IPS DF 19.7 (cell line): ENCODE results near the gene PAGE2.
"Not testable (repeated sequence)": the region's sequence is repeated elsewhere in the genome, so short reads cannot be mapped to it uniquely, and the experiment has no call there.

Source experiments
- DNase-seq: peaks from one replicate; pipeline ENCODE4 v3.0.0-alpha.2; 2013; ENCODE audit warnings: low read depth, low spot score

The PAGE2 gene, protein sequence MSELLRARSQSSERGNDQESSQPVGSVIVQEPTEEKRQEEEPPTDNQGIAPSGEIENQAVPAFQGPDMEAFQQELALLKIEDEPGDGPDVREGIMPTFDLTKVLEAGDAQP

DNA sequence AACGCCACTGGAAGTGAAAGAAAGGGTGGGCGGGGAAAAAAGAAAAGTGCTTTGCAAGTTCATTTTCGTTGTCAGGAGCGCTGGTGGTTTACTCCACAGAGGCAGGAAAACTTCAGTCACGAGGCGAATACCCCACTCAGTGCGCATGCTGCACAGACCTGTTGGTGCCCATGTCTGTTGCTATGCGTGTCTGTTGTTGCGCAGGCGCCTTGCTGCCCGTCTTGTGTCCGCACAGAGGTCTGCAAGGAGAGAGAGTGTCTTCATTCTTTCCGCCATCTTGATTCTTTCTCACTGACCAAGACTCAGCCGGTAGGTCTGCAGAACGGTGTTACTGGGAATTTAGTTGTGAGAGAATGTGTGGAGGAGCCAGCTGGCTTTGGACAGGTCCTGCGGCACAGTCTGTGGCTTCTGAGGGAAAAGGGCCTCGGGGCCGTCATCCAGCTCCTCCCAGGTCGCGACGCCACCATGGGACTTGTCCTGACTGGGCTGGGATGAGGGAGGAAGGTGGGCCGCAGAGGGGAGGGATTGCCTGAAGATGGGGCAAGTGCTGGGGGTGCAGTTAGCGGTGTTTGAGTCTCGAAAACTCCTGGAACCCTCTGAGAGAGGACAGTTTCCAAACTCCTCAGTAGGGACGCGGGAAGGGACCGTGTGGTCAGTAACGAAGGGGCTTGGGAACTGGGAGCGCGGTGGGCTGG, at the start of gene PAGE2:
Gene PAGE2, plus strand, starts transcription at position 224 of the 695 bp plus-strand sequence. CDS start 1,003 bp downstream, outside the sequence.
- DNase-seq, result no peak

DNA sequence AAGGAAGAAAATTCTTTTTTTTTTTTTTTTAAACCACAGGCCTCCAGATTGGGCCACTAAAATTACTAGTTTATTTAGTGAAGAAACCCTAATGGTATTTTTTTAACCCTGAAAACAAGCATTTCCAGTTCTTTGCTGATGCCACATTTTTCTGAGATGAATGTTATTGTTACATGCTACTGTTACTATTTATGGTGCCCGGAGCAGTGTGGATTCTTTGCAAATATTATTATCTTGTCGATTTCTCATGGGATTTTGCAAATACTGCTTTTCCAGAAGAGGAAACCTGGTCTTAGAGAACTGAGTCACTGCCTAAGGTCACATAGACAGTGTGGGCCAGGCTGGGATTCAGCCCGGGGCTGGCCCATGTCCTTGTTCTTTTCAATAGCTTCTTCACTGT, 49.3 kb upstream of the PAGE2 start:
- no peak for DNase-seq

DNA sequence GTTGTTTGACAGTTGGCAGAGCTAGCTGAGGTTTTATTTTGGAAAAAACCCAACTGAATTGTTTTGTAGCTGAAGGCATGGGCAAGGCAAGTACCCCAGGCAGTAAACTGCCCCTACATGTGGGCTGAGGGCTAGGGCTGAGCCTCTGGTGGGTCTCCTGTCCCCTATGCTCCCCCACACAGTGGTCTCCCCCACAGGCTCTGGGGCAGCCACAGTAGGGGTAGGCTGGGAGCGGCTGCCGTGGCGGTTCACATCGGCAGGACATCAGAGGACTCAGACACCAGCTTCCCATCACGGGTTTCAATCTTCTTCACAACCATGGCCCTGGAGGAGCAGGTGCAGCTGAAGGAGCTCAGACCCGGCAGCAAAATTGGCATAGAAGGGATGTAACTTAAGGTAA, 47.3 kb upstream of the PAGE2 start:
- no peak for DNase-seq

DNA sequence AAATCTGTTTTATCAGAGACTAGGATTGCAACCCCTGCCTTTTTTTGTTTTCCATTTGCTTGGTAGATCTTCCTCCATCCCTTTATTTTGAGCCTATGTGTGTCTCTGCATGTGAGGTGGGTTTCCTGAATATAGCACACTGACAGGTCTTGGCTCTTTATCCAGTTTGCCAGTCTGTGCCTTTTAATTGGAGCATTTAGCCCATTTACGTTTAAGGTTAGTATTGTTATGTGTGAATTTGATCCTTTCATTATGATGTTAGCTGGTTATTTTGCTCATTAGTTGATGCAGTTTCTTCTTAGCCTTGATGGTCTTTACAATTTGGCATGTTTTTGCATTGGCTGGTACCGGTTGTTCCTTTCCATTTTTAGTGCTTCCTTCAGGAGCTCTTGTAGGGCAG, 38.2 kb upstream of the PAGE2 start:
- DNase-seq, result not testable (repeated sequence)

DNA sequence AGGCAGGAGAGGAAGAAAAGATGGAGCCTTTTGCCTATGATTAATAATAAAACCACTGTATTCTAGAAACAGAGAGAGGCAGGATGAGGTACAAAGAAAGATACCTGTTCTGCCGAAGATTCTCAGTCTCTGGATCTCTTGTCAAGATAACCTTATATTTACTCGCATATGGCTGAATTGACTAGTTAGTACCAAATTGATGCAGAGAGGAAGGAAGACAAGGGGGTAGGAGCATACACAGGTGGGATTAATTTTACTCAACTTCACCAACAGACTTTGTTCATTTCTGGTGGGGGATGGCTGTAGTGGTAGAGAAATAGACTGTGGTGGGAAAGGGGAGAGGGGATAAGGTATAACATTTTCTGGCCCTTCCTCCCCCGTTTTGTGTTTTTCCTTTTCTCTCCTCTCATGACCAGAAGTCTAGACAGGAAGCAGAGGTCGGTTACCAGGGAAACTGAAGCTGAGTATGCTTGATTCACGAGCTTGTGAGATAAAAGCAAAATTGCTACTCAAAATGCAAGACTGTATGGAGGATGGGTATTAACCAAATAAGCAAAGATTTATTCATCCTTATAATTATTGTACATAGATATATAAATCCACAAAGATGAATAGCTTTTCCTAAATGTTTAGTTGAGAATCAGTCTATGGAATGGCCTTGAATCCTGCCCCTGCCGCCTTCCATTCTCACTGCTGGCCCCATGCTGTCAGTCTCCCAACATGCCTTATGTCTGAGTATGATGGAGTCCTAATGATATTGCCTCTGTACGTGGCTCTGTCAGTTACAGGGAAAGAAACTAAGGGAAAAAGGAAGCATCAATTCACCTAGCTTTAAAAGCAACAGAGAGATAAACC, 31.8 kb upstream of the PAGE2 start:
- no peak for DNase-seq

DNA sequence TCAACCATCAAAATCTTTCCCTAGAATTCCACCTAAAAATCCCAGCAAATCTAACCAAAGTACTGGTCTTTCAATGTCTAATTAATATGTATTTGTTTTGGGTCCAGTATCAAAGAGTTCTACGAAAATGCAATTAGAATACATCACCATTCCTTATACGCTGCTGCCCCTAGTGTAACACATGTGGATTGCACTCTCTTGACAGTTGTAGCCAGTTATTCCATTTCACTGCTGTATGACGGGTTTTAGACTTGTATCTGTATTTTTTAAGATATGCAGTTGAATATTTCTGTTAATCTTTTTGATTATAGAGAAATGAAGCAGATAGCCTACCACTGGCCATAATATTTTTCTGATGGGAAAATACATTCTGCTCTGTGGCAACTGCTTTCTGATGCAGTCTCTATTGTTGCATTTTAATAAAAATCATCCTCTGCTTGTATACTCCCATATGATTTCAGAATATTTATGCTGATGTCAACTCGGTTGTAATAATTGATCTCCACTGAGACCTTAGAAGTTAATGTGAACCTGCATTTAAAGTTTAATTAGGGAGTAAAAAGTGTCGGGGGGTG, 31.1 kb upstream of the PAGE2 start:
- no peak for DNase-seq

DNA sequence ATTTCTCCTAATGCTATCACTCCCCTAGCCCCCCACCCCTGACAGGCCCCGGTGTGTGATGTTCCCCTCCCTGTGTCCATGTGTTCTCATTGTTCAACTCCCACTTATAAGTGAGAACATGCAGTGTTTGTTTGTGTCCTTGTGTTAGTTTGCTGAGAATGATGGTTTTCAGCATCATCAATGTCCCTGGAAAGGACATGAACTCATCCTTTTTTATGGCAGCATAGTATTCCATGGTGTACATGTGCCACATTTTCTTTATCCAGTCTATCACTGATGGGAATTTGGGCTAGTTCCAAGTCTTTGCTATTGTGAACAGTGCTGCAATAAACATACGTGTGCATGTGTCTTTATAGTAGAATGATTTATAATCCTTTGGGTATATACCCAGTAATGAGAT, 21.6 kb upstream of the PAGE2 start:
- not testable (repeated sequence) for DNase-seq

DNA sequence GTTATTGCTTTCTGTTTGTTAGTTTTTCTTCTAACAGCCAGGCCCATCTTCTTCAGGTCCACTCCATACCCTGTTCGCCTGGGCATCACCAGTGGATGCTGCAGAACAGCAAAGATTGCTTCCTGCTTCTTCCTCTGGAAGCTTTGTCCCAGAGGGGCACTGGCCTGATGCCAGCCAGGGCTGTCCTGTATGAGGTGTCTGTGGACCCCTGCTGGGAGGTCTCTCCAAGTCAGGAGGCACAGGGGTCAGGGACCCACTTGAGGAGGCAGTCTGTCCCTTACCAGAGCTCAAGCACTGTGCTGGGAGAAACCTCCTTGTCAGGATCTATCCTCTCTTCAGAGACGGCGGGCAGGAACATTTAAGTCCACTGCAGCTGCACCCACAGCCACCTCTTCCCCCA, 16.5 kb upstream of the PAGE2 start:
- no peak for DNase-seq

DNA sequence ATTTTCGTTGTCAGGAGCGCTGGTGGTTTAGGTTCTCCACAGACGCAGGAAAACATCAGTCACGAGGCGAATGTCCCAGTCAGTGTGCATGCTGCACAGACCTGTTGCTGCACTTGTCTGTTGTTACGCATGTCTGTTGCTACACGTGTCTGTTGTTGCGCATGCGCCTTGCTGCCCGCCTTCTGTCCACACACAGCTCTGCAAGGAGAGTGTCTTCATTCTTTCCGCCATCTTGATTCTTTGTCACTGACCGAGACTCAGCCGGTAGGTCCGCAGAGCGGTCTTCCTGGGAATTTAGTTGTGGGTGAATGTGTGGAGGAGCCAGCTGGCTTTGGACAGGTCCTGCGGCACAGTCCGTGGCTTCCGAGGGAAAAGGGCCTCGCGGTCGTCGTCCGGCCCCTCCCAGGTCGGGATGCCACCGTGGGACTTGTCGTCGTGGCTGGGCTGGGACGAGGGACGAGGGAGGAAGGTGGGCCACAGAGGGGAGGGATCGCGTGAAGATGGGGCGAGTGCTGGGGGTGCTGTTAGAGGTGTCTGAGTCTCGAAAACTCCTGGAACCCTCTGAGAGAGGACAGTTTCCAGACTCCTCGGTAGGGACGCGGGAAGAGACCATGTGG, 13.9 kb upstream of the PAGE2 start, which contains the start of gene PAGE2B:
Gene PAGE2B, plus strand, starts transcription at position 180 of the 617 bp plus-strand sequence. CDS start 1,012 bp downstream, outside the sequence.
- no peak for DNase-seq

DNA sequence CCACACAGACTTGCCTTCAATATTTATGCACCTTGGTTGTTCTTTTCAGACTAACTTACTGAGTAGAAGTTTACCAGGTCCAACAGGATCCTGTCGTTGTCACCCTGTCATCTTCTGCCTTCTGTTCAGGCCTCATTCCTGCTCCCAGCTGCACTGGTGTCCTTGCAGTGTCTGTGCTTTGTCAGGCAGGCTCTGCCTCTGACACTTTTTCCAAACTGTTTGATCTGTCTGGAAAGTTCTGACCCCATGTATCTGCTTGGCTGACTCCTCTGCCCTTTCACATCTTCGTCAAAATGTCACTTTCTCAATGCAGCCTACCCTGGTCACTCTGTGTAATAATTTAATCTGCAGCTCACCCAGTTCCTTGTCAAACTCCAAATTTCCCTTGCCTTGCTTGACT, 9.9 kb downstream of the PAGE2 start:
- DNase-seq, result no peak

DNA sequence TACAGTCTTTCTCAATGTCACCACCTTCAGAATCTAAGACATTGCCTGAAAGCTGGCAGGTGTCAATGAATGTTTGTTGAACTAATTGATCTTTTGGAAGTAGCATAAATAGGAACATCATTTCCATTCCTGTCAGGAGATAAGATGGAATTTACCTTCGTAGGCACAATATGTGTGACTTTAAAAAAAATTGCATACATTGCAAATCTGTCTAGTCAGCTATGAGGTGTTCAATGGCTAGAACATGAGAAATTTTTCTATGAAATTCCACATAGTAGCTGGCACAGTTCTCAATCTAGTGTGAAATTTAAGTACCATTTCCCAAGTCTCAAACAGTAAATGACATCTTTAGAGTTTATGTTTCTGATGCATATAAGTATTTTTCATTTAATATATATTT, 10.3 kb downstream of the PAGE2 start:
- no peak for DNase-seq

DNA sequence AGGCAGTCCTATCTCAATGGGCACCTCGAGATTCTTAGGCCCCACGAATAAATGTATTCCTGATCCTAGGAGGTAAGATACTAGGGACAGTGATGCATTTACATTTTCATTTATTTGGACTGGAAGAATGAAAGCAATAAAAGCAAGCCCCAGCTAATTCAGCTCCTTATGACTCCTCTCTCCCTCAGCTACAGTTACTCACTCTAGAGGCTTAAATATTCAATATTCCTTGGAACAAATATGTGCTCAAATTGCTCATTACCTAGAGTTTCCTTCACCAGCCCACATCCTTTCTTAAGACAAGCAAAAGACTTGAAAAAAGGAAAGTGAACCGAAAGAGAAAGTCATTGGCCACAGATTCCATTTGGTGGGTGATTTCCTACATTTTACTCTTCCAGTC, 13.9 kb downstream of the PAGE2 start:
- DNase-seq, result no peak

DNA sequence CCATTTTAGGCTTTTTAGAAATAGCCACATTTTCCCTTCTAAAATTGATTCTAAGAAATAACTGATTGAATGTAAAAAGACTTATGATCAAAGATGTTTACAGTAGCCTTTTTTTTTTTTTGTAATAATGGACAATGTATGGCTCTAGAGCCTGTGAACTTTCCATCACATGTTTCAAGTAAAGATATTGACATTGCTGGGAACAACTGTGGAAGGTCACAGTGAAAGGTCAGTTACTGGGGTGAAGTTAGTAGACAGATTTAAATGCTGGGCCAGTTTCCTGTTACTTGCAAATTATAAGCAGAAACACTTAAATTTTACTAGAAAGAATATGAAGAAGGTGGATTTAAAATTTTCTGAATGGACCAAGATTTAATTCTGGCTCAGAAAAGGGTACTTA, 18.4 kb downstream of the PAGE2 start:
- no peak for DNase-seq

DNA sequence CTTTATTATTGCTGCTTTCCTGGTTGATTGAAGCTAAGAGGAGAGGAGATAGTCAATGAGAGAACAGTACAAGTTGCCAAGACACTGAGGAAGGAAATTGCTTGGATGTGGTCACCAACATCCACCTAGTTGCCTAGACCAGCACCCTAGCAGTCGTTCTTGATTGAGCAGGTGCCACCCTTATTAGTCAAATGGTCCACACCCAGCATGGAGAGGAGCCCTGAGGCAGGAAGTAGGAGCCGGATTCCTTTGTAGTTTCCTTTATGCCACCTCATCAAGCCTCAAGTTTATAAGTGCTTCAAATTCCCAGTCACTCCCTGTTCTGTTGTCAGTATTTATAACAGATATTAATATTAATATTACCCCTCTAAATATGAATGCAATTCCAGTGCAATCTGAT, 19.1 kb downstream of the PAGE2 start:
- no peak for DNase-seq

DNA sequence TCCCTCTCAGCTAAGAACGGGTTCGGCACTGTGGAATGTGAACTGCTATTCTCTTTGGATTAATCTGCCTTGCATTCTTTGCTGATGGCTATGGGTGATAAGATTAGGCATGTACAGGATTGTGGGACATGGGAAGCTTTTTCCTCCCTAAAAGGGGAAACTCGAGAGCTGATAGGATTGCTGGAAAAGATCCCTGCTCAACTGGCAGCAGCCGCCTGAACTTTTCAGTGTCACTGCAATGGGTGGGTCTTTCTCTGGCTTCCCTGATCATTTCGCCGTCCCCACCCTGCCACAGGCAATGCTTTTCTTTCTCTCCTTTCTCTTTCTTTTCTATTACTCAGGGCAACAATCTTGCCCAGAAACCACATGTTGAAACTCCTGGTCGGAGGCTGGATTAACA, 20.5 kb downstream of the PAGE2 start:
- DNase-seq, result no peak

DNA sequence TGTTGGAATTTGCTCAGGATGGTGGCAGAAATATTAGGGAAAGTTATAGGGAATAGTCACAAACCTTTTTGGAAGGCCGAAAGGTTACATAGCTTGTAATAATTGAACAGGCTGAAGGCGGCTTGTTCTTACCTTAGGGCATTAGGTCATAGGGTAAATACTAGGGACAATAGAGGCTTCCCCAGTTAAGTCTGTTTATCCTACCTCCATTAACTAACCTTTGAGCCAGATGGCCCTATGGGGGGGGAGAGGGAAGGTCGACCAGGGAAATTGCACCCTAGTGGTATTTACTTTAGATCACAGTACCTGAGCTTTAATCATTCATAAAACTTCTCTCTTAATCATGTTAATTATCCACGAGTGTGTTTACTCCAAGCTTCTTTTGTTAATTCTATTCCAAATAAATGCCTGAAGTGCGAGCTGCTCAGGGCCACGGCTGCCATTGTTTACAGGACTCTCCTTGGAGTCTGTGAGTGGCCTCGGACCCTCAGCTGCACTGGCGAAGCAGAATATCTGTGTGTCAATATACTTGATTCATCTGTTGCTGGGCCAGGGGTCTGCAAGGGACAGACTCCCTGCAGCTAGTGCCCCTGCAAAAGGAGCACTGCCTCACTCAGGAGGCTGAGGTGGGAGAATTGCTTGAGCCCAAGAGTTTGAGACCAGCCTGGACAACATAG, 22.9 kb downstream of the PAGE2 start:
- no peak for DNase-seq

DNA sequence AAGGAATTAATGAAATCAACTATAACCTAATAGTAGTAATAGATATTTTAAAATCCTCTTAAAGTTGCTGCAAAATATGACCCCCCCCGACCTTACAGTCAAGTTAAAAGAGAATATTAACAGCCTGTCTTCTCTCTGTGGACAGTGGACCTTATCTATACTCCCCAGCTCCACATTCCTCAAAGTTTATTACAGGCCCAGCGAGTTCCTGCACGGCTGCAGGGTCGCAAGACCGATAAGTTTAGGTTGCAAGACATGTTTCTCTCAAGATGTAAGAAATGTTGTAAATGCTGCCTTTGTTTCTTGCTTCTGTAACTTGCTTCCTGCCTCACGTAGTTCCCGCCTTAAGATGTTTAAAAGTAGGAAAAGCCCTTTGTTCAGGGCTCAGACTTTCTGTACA, 27.8 kb downstream of the PAGE2 start:
- DNase-seq, result not testable (repeated sequence)

DNA sequence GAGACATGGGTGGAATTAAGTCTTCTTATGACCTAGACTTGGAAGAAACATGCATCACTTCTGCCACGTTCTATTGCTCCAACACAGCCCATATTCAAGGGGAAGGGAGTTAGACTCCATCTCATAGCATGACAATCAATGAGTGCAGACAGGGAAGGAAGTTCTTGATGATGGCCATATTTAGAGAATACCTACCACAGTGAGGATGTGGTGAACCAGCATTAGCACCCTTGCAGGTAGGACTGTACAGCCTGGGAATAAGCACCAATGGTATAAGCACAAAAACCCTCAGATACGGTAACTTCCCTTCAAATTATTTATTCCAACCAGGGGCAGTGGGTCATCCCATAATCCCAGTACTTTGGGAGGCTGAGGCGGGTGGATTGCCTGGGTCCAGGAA, 29.8 kb downstream of the PAGE2 start:
- no peak for DNase-seq

DNA sequence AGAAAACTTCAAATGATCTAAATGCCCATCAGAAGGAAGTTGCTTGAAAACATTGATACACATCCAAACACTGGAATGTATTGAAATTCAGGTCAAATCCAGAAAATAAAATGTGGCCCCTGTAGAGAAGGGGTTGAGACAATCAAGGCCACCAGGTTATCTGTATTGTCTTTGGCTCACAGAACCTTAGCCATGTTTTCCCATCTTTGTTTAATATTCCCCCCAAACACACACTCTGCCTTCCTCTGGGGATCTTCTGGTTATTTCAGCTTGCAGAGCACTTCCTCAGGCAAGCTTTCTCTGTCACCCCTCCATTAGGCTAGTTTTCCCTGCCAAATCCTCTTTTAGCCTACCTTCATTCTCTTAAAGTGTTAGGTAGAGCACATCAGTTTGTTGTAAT, 30.5 kb downstream of the PAGE2 start:
- DNase-seq, result no peak

DNA sequence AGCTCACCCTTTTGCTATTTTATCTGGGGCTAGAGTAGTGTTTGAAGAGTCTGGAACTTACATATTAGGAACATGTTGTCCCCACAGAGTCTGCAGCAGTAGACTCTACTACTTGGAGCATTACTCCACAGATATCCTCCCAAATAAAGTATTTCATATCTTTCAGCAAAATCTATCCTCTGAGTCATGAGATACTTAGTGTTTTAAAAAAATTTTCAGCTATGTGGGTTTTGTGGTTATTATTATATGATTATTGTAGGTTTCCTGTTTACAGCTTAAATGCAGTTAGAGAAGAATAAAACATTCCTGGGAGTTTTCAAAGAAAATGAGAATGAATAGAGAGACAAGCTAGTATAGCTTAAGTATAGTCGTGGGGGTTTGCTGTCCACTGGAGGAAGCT, 30.9 kb downstream of the PAGE2 start:
- no peak for DNase-seq

DNA sequence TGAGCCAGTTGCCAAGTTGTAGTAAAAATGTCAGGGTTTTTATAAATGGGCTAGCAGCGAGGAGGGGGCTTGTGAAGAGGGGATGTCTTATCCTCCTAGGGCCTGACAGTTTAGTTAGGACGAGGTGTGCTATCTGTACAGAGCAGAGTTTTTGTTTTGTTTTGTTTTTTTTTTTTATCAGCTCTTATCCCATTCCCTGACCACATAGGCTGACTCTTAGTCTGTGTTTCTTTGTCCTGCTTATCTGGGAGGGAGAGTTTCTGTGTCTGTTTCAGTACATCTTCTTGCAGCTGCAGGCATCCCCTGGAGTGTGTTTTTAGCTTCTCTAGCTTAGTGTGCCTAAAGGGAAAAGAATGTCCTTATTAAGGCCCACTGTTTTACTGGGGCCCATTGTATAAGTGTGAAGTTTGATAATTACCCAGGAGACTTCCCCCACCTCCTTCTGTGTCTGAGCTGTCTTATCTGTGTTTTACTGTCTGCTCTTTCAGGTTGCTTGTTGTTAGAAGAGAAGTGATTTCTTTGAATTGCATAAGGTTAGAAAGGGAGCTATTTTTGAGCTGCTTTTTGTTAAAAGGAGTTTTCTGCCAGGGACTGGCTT, 32.0 kb downstream of the PAGE2 start:
- no peak for DNase-seq
